HG02885 (cell line): ENCODE measurements around the gene NCR2.
"Not testable (repeated sequence)": the region's sequence is repeated elsewhere in the genome, so short reads cannot be mapped to it uniquely, and the experiment has no call there.

Source experiments
- ATAC-seq: cut with Tn5 transposase; IDR thresholded peaks from one replicate; pipeline ENCODE4 v1.9.1; 2021; ENCODE audit warnings: mild to moderate bottlenecking; ENCODE audit not compliant: unreplicated experiment, poor library complexity

Gene NCR2

GRCh38 chr6:41335296-41335695, at the start of gene NCR2:
Gene NCR2 (plus strand): TSS chr6:41335608. CDS start chr6:41335877, 269 bp downstream.
- no peak for ATAC-seq

GRCh38 chr6:41286544-41287346, 48.7 kb upstream of the NCR2 start, which contains the start of gene TREM1:
Gene TREM1 (minus strand): TSS chr6:41286682. CDS start chr6:41286655, 27 bp downstream.
- ATAC-seq, result no peak

- ATAC-seq, result peak; percentile 68
Measured at GRCh38 chr6:41288030-41288753, 47.2 kb upstream of the NCR2 start.

- ATAC-seq, result no peak
Measured at GRCh38 chr6:41288754-41289129, 46.7 kb upstream of the NCR2 start.

GRCh38 chr6:41289815-41290214, 45.6 kb upstream of the NCR2 start:
- ATAC-seq, result no peak

- ATAC-seq, result no peak
Measured at GRCh38 chr6:41291717-41292116, 43.7 kb upstream of the NCR2 start.

GRCh38 chr6:41294214-41294872, 41.1 kb upstream of the NCR2 start:
- ATAC-seq, result no peak

GRCh38 chr6:41297248-41297647, 38.2 kb upstream of the NCR2 start:
- not testable (repeated sequence) for ATAC-seq

GRCh38 chr6:41298785-41299502, 36.5 kb upstream of the NCR2 start:
- no peak for ATAC-seq

GRCh38 chr6:41302638-41303037, 32.8 kb upstream of the NCR2 start:
- ATAC-seq, result no peak

- no peak for ATAC-seq
Measured at GRCh38 chr6:41306187-41306854, 29.1 kb upstream of the NCR2 start.

GRCh38 chr6:41315203-41315602, 20.2 kb upstream of the NCR2 start:
- no peak for ATAC-seq

- no peak for ATAC-seq
Measured at GRCh38 chr6:41315943-41316620, 19.3 kb upstream of the NCR2 start.

GRCh38 chr6:41318261-41318653, 17.2 kb upstream of the NCR2 start:
- no peak for ATAC-seq

GRCh38 chr6:41318654-41319565, 16.5 kb upstream of the NCR2 start:
- ATAC-seq, result peak; percentile 91

- no peak for ATAC-seq
Measured at GRCh38 chr6:41321183-41321582, 14.2 kb upstream of the NCR2 start.

- ATAC-seq, result no peak
Measured at GRCh38 chr6:41325446-41326066, 9.9 kb upstream of the NCR2 start.

GRCh38 chr6:41326092-41326491, 9.3 kb upstream of the NCR2 start:
- ATAC-seq, result no peak
